ENCODE measurements around the gene PROK1. TPM values are rescaled to one million over a fixed set of nuclear protein-coding genes. Genes with fewer than 3 reads are reported as not detected.

The PROK1 gene
- total RNA-seq, 2 donors from 2014 or later, result 1.0 to 5.1 TPM

DNA sequence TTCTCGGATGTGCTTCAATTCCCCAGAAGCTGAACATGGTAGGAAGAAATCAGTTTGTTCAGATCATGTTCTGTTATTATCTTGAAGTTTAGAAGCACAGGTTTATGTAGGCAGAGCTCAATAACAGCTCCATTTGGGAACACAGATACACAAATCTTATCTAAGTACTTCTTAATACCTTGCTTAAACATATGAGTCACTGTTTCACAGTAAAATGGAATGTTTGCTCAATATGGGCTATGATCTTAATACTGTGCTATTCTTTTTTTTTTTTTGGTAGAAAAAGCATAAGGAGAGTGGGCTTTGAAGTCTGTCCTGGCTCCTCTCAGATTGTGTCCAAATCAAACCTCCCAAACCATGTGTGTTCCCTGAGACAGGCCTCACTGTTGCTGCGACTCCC lies 13.4 kb downstream of the PROK1 start:
- Histone ChIP-seq H3K27me3 (no peaks in the 10 kb centered on the region), H3K9me3 (no peaks in the 10 kb centered on the region), H3K4me1 (peaks cover 0 to 12% of the 10 kb centered on the region in 2 donors), H3K36me3 (no peaks in the 10 kb centered on the region), H3K4me3 (no peak overlapping the region), H3K27ac (no peak overlapping the region)
- TF ChIP-seq, protein P1, sequence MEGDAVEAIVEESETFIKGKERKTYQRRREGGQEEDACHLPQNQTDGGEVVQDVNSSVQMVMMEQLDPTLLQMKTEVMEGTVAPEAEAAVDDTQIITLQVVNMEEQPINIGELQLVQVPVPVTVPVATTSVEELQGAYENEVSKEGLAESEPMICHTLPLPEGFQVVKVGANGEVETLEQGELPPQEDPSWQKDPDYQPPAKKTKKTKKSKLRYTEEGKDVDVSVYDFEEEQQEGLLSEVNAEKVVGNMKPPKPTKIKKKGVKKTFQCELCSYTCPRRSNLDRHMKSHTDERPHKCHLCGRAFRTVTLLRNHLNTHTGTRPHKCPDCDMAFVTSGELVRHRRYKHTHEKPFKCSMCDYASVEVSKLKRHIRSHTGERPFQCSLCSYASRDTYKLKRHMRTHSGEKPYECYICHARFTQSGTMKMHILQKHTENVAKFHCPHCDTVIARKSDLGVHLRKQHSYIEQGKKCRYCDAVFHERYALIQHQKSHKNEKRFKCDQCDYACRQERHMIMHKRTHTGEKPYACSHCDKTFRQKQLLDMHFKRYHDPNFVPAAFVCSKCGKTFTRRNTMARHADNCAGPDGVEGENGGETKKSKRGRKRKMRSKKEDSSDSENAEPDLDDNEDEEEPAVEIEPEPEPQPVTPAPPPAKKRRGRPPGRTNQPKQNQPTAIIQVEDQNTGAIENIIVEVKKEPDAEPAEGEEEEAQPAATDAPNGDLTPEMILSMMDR (IDR thresholded peaks at IDR 0.05), result no peak
- no peak for DNase-seq (ENCODE audit: low spot score)

DNA sequence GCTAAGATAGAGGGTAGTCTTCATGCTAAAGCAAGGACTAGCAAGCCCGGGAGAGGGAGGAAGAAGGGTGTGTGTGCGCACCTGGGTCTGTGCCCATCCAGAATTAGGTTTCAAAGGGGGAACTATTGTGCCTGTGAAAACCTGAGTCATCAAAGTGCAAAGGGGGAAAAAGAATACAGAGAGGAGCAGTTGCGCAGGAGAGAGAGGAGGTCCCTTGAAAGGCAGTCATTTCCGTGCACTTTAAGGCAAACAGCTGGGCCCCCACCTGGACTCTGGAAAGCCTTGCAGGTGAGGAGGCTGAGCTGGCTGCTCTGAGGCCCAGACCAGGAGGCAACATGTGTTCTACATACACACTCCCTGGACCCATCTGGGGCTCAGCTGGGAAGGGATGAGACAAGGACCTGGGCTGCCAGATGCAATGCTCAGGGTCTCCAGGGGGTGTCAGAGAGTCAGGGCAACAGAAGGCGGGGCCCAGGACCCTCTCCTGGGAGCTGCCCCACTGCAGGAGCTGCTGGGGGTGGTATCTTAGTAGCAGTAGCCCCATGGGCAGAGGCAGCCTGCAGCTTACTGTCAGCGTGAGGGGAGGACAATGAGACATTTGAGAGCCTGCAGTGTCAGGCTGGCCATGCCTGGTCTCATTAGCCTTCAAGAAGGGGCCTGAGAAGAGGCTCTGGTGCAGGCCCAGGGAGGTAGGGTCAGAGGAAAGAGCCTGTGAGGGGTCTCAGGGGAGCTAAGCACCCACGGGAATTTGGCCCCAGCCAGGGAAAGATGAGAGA lies 14.3 kb downstream of the PROK1 start:
- H3K36me3 ChIP-seq, result no peaks in the 10 kb centered on the region
- DNase-seq (ENCODE audit: low spot score), result no peak
- no peak overlapping the region for H3K27ac ChIP-seq
- no peaks in the 10 kb centered on the region for H3K9me3 ChIP-seq
- H3K27me3 ChIP-seq, result no peaks in the 10 kb centered on the region
- TF ChIP-seq, protein P1 (IDR thresholded peaks at IDR 0.05), result no peak
- H3K4me1 ChIP-seq, result peaks cover 0 to 12% of the 10 kb centered on the region in 2 donors
- H3K4me3 ChIP-seq, result no peak overlapping the region

DNA sequence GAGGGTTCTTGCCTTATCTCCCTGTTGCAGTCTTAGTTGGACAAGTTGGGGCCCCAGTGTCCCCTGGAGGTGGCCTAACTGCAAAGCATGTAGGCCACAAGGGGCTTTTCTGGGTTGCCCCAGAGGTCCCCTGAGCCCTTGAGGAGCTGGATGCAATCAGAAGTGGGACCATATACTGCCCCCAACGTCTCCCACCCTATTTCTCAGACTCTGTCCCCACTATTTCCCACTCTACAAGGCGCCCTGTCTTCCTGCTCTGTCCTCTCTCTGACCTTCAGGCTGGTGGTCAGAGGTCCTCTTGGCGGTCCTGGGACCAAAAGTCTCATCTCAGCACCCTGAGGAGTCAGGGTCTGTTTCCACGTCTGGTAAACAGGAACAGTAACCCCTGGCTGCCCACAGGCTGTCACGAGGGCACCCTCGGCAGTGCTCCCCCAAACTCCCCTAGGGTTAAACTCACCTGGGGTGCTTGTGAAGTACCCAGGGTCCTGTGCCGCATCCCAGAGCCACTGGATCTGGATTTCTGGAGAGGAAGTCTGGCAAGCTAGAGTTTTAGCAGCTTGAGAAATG lies 14.9 kb downstream of the PROK1 start:
- Histone ChIP-seq H3K36me3 (no peaks in the 10 kb centered on the region), H3K9me3 (no peaks in the 10 kb centered on the region), H3K27me3 (no peaks in the 10 kb centered on the region), H3K4me3 (no peak overlapping the region), H3K4me1 (peaks cover 0 to 12% of the 10 kb centered on the region in 2 donors), H3K27ac (no peak overlapping the region)
- TF ChIP-seq, protein P1 (IDR thresholded peaks at IDR 0.05), result no peak
- DNase-seq (ENCODE audit: low spot score), result no peak

DNA sequence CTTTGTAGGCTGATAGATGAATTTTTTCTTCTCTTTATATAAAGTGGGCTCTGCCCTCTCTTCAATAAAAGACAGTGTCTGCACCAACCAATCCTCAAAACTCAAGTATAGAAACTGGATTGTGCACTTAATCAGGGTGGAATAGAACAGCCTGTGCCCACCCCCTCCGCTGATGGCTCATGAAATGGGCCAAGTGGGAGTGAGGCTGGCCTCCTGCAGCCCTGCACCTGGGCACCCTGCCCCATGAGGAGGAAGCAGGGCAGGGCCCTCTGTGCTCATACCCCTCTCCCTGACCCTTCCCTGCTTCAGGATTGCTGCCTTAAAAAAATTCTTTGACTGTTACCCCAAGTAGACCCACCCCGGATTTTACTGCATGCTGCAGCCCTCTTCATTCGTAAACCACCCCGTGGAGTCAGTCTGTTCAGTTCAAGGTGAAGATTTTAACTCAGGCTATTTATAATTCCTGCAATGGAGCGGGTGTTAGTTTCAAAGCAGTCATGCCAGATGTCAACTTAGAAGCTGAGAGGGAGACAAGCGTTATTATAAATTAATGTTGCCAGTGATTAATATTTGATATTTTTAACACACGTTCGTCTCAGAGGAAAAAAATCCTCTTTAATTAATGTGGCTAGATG lies 15.8 kb downstream of the PROK1 start:
- no peak overlapping the region for H3K27ac ChIP-seq
- H3K36me3 ChIP-seq, result no peaks in the 10 kb centered on the region
- H3K9me3 ChIP-seq, result no peaks in the 10 kb centered on the region
- no peaks in the 10 kb centered on the region for H3K27me3 ChIP-seq
- DNase-seq (ENCODE audit: low spot score), result no peak
- peaks cover 0 to 12% of the 10 kb centered on the region in 2 donors for H3K4me1 ChIP-seq
- TF ChIP-seq, protein P1 (IDR thresholded peaks at IDR 0.05), result no peak
- no peak overlapping the region for H3K4me3 ChIP-seq

DNA sequence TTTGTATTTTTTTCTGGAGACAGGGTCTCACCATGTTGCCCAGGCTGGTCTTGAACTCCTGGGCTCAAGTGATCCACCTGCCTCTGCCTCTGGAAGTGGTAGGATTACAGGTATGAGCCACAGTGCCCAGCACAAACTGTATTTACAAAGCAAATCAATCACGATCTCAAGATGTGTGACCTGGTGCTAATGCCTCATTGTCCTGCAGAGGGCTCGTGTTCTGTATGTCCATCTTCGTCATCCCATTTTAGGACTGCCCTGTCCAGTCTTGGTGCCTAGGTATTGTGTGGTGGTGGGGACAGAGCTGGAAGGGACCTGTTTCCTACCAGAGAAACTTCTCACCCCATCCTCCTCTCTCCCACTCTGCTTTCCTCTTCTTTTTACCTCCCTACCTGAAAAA lies 20.2 kb downstream of the PROK1 start:
- no peak for DNase-seq (ENCODE audit: low spot score)
- no peaks in the 10 kb centered on the region for H3K9me3 ChIP-seq
- H3K27ac ChIP-seq, result no peak overlapping the region
- peaks cover 0 to 12% of the 10 kb centered on the region in 2 donors for H3K4me1 ChIP-seq
- H3K4me3 ChIP-seq, result no peak overlapping the region
- no peaks in the 10 kb centered on the region for H3K36me3 ChIP-seq
- TF ChIP-seq, protein P1 (IDR thresholded peaks at IDR 0.05), result no peak
- H3K27me3 ChIP-seq, result no peaks in the 10 kb centered on the region
